ENCODE results near the gene NLGN3.

NLGN3 gene

GRCh38 chrX:71109051-71109450 lies 35.6 kb upstream of the NLGN3 start:
- Histone ChIP-seq H3K27me3 (ENCODE audit: insufficient read depth, low read length, poor library complexity) (no peaks in the 10 kb centered on the region), H3K4me1 (ENCODE audit: control insufficient read depth, low read depth, low read length) (peaks cover 5% of the 10 kb centered on the region), H3K18ac (ENCODE audit: low read length) (no peak overlapping the region), H3K79me2 (ENCODE audit: control insufficient read depth, insufficient read depth, low read length) (no peaks in the 10 kb centered on the region), H2AK5ac (ENCODE audit: low read length) (no peak overlapping the region), H3K36me3 (ENCODE audit: control insufficient read depth, insufficient read depth, low read length) (no peaks in the 10 kb centered on the region), H3K9ac (ENCODE audit: low read length) (no peak overlapping the region), H2BK15ac (replicated peaks; ENCODE audit: low read depth) (no peak overlapping the region), H2BK120ac (ENCODE audit: low read depth, low read length) (no peak overlapping the region), H4K5ac (ENCODE audit: low read length) (no peak overlapping the region), H3K4ac (ENCODE audit: low read depth, low read length) (no peak overlapping the region), H3K4me3 (ENCODE audit: low read length) (no peak overlapping the region), H3K23ac (ENCODE audit: low read length) (no peak overlapping the region), H2BK5ac (ENCODE audit: low read length) (no peak overlapping the region), H3K79me1 (ENCODE audit: low read length) (no peaks in the 10 kb centered on the region), H4K8ac (ENCODE audit: low read depth, low read length) (no peak overlapping the region), H3K27ac (ENCODE audit: low read depth, low read length) (no peak overlapping the region), H3K4me2 (ENCODE audit: low read length) (no peak overlapping the region), H3K56ac (ENCODE audit: low read length) (no peak overlapping the region)
- WGBS (ENCODE audit: extremely low coverage, insufficient coverage, low lambda C conversion rate): no CpG with 5 or more reads among the region's 6 CpGs
- no peak for DNase-seq

- no peaks in the 10 kb centered on the region for H3K79me1 ChIP-seq (ENCODE audit: low read length)
- H2BK5ac ChIP-seq (ENCODE audit: low read length): no peak within 1 kb of the TSS
- H2BK120ac ChIP-seq (ENCODE audit: low read depth, low read length): no peak within 1 kb of the TSS
- no peak within 1 kb of the TSS for H3K4ac ChIP-seq (ENCODE audit: low read depth, low read length)
- no peak within 1 kb of the TSS for H4K5ac ChIP-seq (ENCODE audit: low read length)
- no peak within 1 kb of the TSS for H2AK5ac ChIP-seq (ENCODE audit: low read length)
- no peak within 1 kb of the TSS for H3K4me2 ChIP-seq (ENCODE audit: low read length)
- no peaks in the 10 kb centered on the region for H3K4me1 ChIP-seq (ENCODE audit: control insufficient read depth, low read depth, low read length)
- H3K23ac ChIP-seq (ENCODE audit: low read length): no peak within 1 kb of the TSS
- no peak within 1 kb of the TSS for H3K4me3 ChIP-seq (ENCODE audit: low read length)
- H3K36me3 ChIP-seq (ENCODE audit: control insufficient read depth, insufficient read depth, low read length): no peaks in the 10 kb centered on the region
- no peak within 1 kb of the TSS for H3K9ac ChIP-seq (ENCODE audit: low read length)
- no peak within 1 kb of the TSS for H2BK15ac ChIP-seq (replicated peaks; ENCODE audit: low read depth)
- no peaks in the 10 kb centered on the region for H3K79me2 ChIP-seq (ENCODE audit: control insufficient read depth, insufficient read depth, low read length)
- WGBS (ENCODE audit: extremely low coverage, insufficient coverage, low lambda C conversion rate): no CpG with 5 or more reads among the region's 8 CpGs
- H3K56ac ChIP-seq (ENCODE audit: low read length): no peak within 1 kb of the TSS
- no peaks in the 10 kb centered on the region for H3K27me3 ChIP-seq (ENCODE audit: insufficient read depth, low read length, poor library complexity)
- no peak within 1 kb of the TSS for H3K18ac ChIP-seq (ENCODE audit: low read length)
- no peak within 1 kb of the TSS for H4K8ac ChIP-seq (ENCODE audit: low read depth, low read length)
- no peak within 1 kb of the TSS for H3K27ac ChIP-seq (ENCODE audit: low read depth, low read length)
- no peak for DNase-seq
Observed at GRCh38 chrX:71111141-71111843, 33.3 kb upstream of the NLGN3 start, which contains the start of gene IL2RG. Gene IL2RG, minus strand, starts transcription at chrX:71111577. Its CDS starts 38 bp downstream, at chrX:71111539.

GRCh38 chrX:71111921-71112431 lies 32.7 kb upstream of the NLGN3 start:
- no peak overlapping the region for H3K23ac ChIP-seq (ENCODE audit: low read length)
- no peaks in the 10 kb centered on the region for H3K79me1 ChIP-seq (ENCODE audit: low read length)
- H3K4me3 ChIP-seq (ENCODE audit: low read length): no peak overlapping the region
- no peak overlapping the region for H3K9ac ChIP-seq (ENCODE audit: low read length)
- H3K56ac ChIP-seq (ENCODE audit: low read length): no peak overlapping the region
- H2BK15ac ChIP-seq (replicated peaks; ENCODE audit: low read depth): no peak overlapping the region
- no peak overlapping the region for H4K5ac ChIP-seq (ENCODE audit: low read length)
- H3K4me2 ChIP-seq (ENCODE audit: low read length): no peak overlapping the region
- no peak overlapping the region for H3K18ac ChIP-seq (ENCODE audit: low read length)
- no peaks in the 10 kb centered on the region for H3K27me3 ChIP-seq (ENCODE audit: insufficient read depth, low read length, poor library complexity)
- no peaks in the 10 kb centered on the region for H3K4me1 ChIP-seq (ENCODE audit: control insufficient read depth, low read depth, low read length)
- H3K79me2 ChIP-seq (ENCODE audit: control insufficient read depth, insufficient read depth, low read length): no peaks in the 10 kb centered on the region
- H2BK5ac ChIP-seq (ENCODE audit: low read length): no peak overlapping the region
- no peak overlapping the region for H3K27ac ChIP-seq (ENCODE audit: low read depth, low read length)
- H2BK120ac ChIP-seq (ENCODE audit: low read depth, low read length): no peak overlapping the region
- no peaks in the 10 kb centered on the region for H3K36me3 ChIP-seq (ENCODE audit: control insufficient read depth, insufficient read depth, low read length)
- H4K8ac ChIP-seq (ENCODE audit: low read depth, low read length): no peak overlapping the region
- no peak overlapping the region for H3K4ac ChIP-seq (ENCODE audit: low read depth, low read length)
- H2AK5ac ChIP-seq (ENCODE audit: low read length): no peak overlapping the region
- no peak for DNase-seq
- WGBS (ENCODE audit: extremely low coverage, insufficient coverage, low lambda C conversion rate): no CpG with 5 or more reads among the region's 5 CpGs

GRCh38 chrX:71117358-71117757 lies 27.3 kb upstream of the NLGN3 start:
- Histone ChIP-seq H2BK5ac (ENCODE audit: low read length) (no peak overlapping the region), H4K5ac (ENCODE audit: low read length) (no peak overlapping the region), H3K4ac (ENCODE audit: low read depth, low read length) (no peak overlapping the region), H3K27me3 (ENCODE audit: insufficient read depth, low read length, poor library complexity) (no peaks in the 10 kb centered on the region), H3K4me2 (ENCODE audit: low read length) (no peak overlapping the region), H4K8ac (ENCODE audit: low read depth, low read length) (no peak overlapping the region), H3K27ac (ENCODE audit: low read depth, low read length) (no peak overlapping the region), H2BK15ac (replicated peaks; ENCODE audit: low read depth) (no peak overlapping the region), H3K9ac (ENCODE audit: low read length) (no peak overlapping the region), H3K79me1 (ENCODE audit: low read length) (no peaks in the 10 kb centered on the region), H3K36me3 (ENCODE audit: control insufficient read depth, insufficient read depth, low read length) (no peaks in the 10 kb centered on the region), H3K4me1 (ENCODE audit: control insufficient read depth, low read depth, low read length) (no peaks in the 10 kb centered on the region), H3K56ac (ENCODE audit: low read length) (peak overlapping the region; percentile 49), H2AK5ac (ENCODE audit: low read length) (no peak overlapping the region), H3K4me3 (ENCODE audit: low read length) (no peak overlapping the region), H2BK120ac (ENCODE audit: low read depth, low read length) (no peak overlapping the region), H3K18ac (ENCODE audit: low read length) (no peak overlapping the region), H3K23ac (ENCODE audit: low read length) (no peak overlapping the region), H3K79me2 (ENCODE audit: control insufficient read depth, insufficient read depth, low read length) (no peaks in the 10 kb centered on the region)
- no peak for DNase-seq
- no CpG with 5 or more reads among the region's 10 CpGs for WGBS (ENCODE audit: extremely low coverage, insufficient coverage, low lambda C conversion rate)

- no peaks in the 10 kb centered on the region for H3K79me2 ChIP-seq (ENCODE audit: control insufficient read depth, insufficient read depth, low read length)
- H3K36me3 ChIP-seq (ENCODE audit: control insufficient read depth, insufficient read depth, low read length): no peaks in the 10 kb centered on the region
- no peaks in the 10 kb centered on the region for H3K4me1 ChIP-seq (ENCODE audit: control insufficient read depth, low read depth, low read length)
- peak within 1 kb of the TSS; percentile 70 for H3K27ac ChIP-seq (ENCODE audit: low read depth, low read length)
- H4K8ac ChIP-seq (ENCODE audit: low read depth, low read length): no peak within 1 kb of the TSS
- peak within 1 kb of the TSS; percentile 84 for H3K56ac ChIP-seq (ENCODE audit: low read length)
- peak within 1 kb of the TSS; percentile 46 for H3K4me2 ChIP-seq (ENCODE audit: low read length)
- no peaks in the 10 kb centered on the region for H3K79me1 ChIP-seq (ENCODE audit: low read length)
- peak within 1 kb of the TSS; percentile 58 for H3K4me3 ChIP-seq (ENCODE audit: low read length)
- no CpG with 5 or more reads among the region's 56 CpGs for WGBS (ENCODE audit: extremely low coverage, insufficient coverage, low lambda C conversion rate)
- no peak within 1 kb of the TSS for H2AK5ac ChIP-seq (ENCODE audit: low read length)
- H2BK120ac ChIP-seq (ENCODE audit: low read depth, low read length): peak within 1 kb of the TSS; percentile 34
- H2BK15ac ChIP-seq (replicated peaks; ENCODE audit: low read depth): no peak within 1 kb of the TSS
- peak within 1 kb of the TSS; percentile 74 for H3K9ac ChIP-seq (ENCODE audit: low read length)
- no peak within 1 kb of the TSS for H2BK5ac ChIP-seq (ENCODE audit: low read length)
- H3K4ac ChIP-seq (ENCODE audit: low read depth, low read length): peak within 1 kb of the TSS; percentile 78
- H3K27me3 ChIP-seq (ENCODE audit: insufficient read depth, low read length, poor library complexity): no peaks in the 10 kb centered on the region
- no peak within 1 kb of the TSS for H4K5ac ChIP-seq (ENCODE audit: low read length)
- peak; percentile 82 for DNase-seq
- H3K23ac ChIP-seq (ENCODE audit: low read length): no peak within 1 kb of the TSS
- peak within 1 kb of the TSS; percentile 70 for H3K18ac ChIP-seq (ENCODE audit: low read length)
Observed at GRCh38 chrX:71118032-71118984, 26.3 kb upstream of the NLGN3 start, which contains the start of gene MED12. Gene MED12, plus strand, starts transcription at chrX:71118596. Its CDS starts 159 bp downstream, at chrX:71118755.
